GM18511 (cell line): Measurements from ENCODE around the gene CCBE1.

Experiments
- ATAC-seq: cut with Tn5 transposase; IDR thresholded peaks from one replicate; pipeline ENCODE4 v1.9.1; 2021; ENCODE audit warnings: mild to moderate bottlenecking, moderate library complexity; ENCODE audit not compliant: unreplicated experiment

The CCBE1 gene

GRCh38 chr18:59623456-59624368 is 73.5 kb downstream of the CCBE1 start:
- ATAC-seq, result no peak

- no peak for ATAC-seq
These were observed 76.2 kb downstream of the CCBE1 start for GRCh38 chr18:59621027-59621426.

GRCh38 chr18:59620381-59620780 is 76.8 kb downstream of the CCBE1 start:
- ATAC-seq, result no peak

DNA sequence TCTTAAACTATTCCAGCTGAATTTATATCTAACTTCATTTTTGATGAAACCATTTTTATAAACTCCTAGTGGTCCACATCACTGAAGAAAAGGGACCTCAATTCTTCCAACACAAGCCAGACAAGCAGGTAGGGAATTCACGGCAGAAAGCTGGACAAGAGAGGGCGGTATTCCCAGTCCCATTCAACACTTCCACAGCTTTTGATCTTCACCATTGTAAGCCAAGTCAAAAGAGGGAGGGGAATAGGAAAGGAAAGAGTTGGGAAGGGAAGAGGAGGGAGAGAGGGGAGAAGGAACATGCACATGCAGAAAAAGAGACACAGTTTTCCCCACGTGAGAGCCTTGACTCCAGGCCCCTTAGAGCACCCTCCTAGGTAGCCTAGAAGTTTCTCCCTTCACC is 77.4 kb downstream of the CCBE1 start:
- no peak for ATAC-seq

DNA sequence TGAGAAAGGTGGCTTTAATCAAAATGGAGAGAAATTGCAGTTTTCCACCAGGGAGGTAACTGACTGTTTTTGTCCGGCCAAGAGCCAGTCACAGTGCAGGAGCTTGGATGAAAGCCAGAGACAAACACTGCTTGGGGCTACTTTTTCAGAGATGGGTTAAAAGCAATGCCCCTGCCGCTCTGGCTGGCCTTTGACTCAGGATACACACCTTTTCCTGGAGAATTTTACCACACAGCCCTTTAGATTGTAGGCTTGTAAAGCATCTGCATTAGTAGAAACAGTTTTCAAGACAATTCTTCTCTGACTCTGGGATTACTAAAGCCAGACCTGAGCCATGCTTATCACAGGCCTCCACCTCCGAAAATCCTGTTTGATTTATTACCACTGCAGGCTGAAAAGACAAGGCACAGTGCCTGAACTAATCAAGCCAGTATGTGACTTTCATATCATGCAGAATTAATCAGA is 79.7 kb downstream of the CCBE1 start:
- ATAC-seq, result no peak

GRCh38 chr18:59616501-59616900 is 80.7 kb downstream of the CCBE1 start:
- no peak for ATAC-seq

- ATAC-seq, result no peak
These were observed 83.3 kb downstream of the CCBE1 start for GRCh38 chr18:59613903-59614302.

- ATAC-seq, result no peak
These were observed 84.8 kb downstream of the CCBE1 start for GRCh38 chr18:59612381-59612780.

DNA sequence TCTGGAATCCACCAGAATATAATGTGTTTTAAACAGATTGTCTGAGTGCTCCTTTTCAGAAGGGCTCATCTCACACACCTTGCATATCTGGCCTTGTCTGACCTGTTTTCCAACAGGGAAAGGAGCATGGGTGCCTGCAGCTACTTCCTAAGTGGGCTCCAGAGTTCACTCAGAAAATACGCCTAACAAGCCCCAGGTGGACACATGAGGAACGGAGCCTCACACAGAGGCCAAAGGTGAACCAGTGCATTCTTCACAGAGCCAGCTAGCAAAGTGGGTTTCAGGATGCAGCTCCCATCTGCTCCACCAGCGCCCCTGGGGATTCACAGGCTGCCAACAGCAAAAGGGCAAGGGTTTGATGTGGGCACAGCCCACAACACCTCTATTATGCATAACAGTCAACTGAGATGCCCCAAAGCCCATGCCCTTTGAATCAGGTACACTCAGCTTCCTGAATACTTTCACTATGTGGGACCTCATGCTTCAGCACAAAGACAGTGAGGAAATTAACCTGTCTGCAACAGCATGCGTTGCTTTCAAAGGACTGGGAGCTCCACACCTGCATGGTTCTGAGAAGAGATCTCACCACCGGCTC is 86.6 kb downstream of the CCBE1 start:
- ATAC-seq, result no peak

DNA sequence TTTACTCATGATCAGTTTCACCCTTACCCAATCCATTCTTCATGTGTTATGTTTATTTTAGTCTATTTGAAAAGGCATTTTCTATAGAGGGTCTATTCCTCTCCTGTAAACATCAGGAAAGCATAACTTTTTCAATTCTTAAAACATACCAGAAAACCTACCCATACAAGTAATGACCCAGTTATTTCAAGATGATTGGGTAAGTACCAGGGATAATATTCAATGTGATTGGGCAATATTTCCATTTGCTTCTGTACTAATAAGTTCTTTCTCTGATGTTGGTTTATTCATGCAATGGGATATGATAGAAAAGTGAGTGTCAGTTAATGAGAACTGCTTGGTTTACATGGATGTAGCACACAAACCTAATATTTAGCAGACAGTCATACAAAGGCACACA is 87.6 kb downstream of the CCBE1 start:
- ATAC-seq, result no peak

DNA sequence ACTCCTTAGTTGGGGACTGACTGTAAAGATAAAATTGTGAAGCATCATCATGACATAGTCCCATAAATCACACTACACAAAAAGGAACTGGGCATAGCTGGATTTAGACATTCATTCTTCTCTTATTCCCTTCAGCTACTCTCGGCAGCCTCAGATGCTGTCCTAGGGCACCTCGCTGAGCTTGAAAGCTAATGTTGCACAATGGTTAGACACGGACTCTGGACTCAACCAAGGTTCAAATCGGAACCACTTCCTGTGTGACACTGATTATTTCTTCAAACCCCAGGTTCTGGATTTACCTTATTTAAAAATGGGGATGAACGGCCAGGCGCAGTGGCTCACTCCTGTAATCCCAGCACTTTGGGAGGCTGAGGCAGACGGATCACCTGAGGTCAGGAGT is 89.8 kb downstream of the CCBE1 start:
- no peak for ATAC-seq

DNA sequence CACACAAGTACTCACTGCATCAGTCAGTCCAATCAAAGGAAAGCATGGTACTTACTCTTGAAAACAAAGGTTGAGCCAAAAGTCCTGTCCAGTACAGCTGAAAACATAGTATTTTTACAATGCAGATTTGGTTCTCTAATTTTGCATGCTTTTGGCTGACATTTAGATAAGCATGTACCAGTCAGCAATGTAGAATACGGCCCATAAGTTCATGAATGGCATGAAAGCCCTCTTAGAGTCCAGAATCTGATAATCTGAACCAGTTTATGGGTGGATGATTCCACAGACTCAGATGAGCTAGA is 90.2 kb downstream of the CCBE1 start:
- no peak for ATAC-seq

DNA sequence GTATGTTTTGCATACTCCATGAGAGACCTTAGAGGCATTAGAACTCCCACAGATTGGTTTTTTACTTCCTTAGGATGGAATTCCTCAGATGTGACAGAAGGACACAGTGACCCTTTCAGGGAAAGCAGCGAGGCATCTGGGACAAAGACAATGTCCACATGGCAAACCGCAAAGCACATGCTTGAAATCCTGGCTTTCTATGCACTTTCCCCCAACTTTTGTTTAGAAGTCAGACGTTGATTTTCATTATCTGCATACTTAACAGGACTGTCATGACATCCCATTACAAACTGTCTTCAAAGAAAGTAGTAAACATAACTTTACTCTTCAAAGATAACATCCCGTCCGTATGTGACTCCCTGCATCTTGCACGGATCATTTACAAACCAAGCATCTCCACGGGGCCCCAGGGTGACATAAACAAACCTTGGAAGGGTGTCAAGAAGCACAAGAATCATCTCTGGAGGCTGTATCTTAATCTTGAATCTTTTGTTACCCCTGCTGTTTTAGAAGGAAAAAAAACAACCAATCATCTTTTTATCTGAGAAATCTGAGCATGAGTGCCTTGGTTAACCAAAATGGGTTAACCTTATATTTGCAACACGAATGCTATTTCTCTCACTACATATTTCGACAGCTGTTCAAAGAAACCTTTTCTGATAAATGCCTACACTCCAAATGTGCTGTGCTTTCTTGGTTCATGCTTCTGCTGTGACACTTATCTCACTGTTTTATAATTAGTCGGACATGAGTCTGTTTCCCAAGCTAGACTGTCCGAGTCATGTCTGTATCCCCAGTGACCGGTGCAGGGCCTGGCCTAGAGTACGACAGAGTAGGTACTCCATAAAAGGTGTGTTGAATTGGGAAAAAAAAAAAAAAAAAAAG is 90.8 kb downstream of the CCBE1 start:
- ATAC-seq, result no peak

GRCh38 chr18:59605633-59606192 is 91.5 kb downstream of the CCBE1 start:
- no peak for ATAC-seq

DNA sequence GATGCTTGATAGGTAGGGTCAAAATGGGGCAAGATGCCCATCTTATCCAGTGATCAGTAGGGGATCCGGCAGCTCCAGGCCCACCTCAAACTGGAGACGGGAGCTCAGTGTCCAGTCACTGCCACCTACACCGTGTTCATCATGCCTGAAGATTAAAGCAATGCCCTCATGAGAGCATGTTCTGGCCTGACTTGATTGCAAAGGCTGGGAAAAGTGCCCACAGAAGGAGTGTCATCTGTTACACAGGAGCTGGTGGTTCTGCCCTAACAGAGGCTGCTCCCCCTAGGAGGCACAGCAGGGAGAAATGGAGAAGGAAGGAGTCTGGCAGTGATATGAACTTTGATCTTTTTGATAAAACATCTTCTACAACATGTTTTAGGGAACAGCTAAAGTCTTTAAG is 92.3 kb downstream of the CCBE1 start:
- no peak for ATAC-seq

DNA sequence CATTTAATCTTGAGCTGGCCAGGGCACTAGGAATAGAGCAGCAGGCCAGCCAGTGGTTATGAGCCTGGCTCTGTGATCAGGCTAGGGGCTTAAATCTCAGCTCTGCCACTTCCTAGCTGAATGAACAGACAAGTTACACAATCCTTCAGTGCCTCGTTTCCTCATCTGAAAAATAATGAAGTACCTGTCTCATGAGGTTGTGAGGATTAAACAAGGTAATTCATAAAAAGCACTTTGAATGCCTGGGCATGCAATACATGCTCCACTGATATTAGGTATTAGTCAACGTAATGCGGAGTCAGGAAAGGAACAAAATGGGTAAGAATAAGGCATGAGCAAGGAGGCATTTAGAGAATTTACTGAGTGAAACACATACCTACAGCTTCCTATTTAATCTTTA is 100.2 kb downstream of the CCBE1 start:
- ATAC-seq, result no peak

- no peak for ATAC-seq
These were observed 103.9 kb downstream of the CCBE1 start for GRCh38 chr18:59593291-59593717.

DNA sequence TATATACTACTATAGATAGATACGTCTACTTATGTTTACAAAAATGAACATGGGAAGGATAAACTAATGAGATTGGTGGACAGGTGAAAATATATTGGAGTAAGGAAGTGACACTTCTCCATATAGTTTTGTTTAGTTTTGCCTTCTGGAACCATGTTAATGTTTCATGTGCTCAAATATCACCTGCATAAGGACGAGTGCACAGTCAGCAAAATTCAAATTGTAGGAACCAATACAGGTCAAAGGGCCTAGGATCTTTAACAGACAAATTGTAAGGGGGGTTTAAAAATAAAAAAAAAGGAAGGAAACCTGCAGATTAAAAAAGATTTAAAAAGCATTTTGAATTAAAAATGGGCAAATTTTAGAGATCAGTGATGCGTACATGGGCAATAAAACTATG is 104.6 kb downstream of the CCBE1 start:
- no peak for ATAC-seq

- no peak for ATAC-seq
These were observed 114.8 kb downstream of the CCBE1 start for GRCh38 chr18:59582395-59582794.

GRCh38 chr18:59579509-59579908 is 117.7 kb downstream of the CCBE1 start:
- no peak for ATAC-seq

- no peak for ATAC-seq
These were observed 119.9 kb downstream of the CCBE1 start for GRCh38 chr18:59577386-59577655.
